HG02943 (cell line): Measurements from ENCODE around the gene TNIP3.
"Not testable (repeated sequence)": the region's sequence is repeated elsewhere in the genome, so short reads cannot be mapped to it uniquely, and the experiment has no call there.

Source experiments
- ATAC-seq: cut with Tn5 transposase; IDR thresholded peaks from one replicate; pipeline ENCODE4 v1.9.1; 2021; ENCODE audit warnings: mild to moderate bottlenecking, low read depth, moderate library complexity; ENCODE audit not compliant: unreplicated experiment

The TNIP3 gene, protein sequence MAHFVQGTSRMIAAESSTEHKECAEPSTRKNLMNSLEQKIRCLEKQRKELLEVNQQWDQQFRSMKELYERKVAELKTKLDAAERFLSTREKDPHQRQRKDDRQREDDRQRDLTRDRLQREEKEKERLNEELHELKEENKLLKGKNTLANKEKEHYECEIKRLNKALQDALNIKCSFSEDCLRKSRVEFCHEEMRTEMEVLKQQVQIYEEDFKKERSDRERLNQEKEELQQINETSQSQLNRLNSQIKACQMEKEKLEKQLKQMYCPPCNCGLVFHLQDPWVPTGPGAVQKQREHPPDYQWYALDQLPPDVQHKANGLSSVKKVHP

DNA sequence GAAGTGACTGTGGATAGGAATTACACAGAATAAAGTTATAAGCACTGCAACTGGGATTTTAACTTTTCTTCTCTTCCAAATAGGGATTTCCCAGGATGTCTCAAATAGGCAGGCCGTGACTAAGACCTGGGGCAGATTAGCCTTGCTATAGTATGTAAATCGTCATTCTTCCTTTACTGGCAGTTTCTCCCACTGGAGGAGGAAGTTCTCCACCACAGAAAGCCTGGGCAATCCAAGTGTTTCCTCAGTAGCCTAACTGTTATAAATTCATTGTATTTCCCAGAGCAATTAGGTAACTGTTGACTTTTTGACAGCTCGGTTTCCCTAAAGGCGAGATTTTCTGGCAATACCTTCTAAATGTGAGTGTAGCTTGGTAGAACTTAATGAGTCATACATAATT lies at the start of gene TNIP3:
Gene TNIP3 (minus strand): TSS at position 31 of the 400 bp plus-strand sequence. CDS start 196 bp downstream, outside the sequence.
- ATAC-seq, result no peak

DNA sequence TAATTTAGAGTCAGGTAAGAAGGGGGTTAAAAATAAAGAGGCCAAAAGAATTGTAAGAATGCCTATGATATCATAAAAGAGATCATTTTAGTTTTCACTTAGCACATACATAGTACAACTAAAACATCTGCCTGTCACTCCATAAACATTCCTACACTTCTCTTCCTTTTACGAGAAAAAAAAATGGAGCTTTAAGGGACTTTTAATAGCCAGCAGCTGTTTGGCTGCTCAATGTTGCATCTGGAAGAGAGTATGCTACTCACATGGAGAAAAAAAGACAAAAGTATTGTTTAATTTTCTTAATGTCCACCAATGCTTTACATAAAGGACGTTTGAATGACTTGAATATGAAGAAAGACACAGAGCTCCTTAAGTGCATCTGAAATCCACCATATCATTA lies 48.7 kb upstream of the TNIP3 start:
- ATAC-seq, result no peak

DNA sequence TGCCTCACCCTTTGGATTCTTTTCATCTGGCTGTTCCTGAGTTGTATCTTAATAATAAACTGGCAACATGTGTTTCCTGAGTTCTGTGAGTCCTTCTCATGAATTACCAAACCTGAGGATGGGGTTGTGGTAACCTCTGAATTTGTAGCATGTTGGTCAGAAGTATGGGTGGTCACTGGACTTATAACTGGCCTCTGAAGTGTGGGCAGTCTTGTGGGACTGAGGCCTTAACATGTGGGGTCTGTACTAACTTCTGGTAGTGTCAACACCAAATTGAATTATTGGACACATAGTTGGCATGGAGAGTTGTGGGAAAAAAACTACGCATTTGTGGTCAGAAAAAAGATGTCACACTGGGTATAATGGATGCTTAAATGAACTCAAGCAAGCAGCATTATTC lies 45.0 kb upstream of the TNIP3 start:
- no peak for ATAC-seq

DNA sequence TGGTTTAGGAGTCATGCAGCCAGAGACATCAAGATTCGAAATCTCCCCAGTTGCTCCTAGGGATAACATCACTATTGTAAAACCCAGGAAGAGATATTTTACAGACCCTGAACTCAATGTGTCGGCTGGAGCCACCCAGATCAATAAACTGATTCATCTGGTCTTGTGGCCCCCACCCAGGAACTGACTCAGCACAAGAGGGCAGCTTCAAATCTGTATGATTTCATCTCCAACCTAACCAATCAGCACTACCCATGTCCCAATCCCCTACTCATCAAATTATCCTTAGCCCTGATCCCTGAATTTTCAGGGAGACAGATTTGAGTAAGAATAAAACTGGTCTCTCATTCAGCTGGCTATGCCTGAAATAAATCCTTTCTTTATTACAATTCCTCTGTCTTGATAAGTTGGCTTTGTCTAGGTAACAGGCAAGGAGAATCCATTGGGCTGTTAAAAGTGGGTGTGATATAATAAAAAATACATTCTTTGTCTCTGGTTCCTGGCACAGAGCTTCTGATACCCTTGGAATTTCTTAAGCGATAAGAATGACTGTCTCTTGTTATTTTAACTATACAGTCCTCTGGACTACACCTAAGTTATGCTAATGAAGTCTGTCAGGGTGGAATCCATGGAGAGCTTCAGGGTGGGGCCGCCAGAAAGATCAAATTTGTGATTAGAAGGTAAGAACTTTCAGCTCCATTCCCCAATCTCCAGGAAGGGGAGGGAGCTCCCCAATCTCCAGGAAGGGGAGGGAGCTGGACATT lies 44.3 kb upstream of the TNIP3 start:
- no peak for ATAC-seq

DNA sequence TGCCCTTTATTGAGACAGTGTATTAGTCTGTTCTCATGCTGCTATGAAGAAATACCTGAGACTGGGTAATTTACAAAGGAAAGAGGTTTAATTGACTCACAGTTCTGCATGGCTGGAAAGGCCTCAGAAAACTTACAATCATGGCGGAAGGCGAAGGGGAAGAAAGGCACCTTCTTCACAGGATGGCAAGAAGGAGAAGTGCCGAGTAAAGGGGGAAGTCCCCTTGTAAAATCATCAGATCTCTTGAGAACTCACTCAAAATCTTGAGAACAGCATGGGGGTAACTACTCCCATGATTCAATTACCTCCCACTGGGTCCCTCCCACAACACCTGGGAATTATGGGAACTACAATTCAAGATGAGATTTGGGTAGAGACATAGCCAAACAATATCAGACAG lies 41.7 kb upstream of the TNIP3 start:
- ATAC-seq, result not testable (repeated sequence)

DNA sequence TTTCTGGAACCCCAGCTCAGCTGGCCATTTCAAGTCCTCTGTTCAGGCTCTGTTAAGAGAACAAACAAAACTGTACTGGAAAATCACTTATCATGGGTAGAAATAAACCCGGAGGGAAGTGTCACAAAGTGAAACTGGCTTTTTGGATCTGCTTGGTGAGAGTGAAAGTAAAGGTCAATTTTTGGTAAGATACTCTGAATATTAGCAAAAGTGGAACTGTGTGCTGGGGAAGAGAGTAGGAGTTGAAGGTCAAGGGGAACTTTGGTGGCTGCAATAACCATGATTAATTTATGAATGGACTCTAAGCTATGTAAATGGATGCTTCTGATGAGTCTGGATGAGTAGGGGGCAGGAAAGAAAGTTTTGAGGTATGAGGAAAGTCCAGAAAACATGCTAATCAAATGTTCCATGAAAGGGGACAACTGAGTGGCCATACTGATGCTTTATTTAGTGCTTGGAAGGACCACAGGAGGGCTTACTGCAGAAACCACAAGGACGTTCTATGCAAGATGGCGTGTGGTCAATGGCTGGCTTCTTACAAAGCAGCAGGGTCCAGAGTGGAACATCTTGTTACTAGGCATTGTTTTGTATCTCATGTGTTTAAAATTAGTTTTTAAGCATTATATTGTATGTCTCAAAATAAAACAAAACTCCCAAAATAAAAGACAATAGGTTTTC lies 36.8 kb upstream of the TNIP3 start:
- peak; percentile 72 for ATAC-seq

DNA sequence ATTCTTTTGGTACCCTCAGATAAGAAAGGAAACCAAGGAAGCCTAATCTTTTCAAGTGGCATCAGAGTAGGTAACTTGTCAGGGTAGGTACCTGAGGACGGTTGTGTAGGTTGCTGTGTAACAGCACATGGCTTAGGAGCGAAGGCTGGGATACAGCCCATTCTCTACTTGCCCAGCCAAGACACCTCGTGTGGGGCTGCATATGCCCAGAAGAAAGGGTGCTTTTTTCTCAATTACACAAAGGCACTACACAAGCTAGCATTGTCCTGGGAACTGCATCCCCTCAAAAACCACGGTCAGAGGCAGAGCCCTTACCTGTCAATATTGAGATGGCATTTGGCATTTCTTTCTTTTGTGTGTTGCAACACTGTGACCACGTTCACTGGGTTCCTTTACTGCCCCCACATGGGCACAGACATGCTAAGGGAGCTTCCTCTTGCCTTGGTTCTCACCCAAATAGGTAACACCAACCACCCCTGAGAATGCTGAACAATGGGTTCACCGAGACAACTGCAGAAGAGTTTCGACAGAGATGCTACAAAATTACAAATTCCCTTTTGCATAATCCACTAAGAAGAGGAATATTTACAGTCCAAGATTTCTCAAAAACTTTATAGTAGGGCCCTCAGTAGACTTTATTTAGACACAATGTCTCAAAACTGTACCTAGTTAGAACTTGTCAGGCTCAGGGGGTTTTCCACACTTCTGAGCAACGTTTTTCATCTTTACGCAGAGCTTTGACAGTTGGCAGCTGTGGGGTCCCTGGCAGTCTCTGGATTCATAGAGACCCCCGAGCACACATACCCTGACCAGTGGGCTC lies 35.8 kb upstream of the TNIP3 start:
- ATAC-seq, result peak; percentile 87

DNA sequence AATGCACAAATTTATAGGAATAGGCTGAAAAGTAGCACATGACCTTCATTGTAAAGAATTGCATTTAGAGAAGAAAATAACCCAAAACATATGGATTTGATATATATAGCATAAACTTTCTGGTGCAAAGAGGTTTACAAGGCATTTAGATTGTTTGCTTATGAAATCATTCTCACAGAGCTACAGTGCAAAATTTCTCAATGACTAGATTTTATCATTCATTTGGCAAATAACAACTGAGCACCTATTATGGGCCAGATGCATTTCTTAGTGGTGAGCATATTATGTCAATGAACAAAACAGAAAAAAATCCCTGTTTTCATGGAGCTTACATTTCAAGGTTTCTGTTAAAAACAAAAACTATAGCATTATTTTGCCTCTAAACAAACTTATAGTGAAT lies 34.1 kb upstream of the TNIP3 start:
- no peak for ATAC-seq

DNA sequence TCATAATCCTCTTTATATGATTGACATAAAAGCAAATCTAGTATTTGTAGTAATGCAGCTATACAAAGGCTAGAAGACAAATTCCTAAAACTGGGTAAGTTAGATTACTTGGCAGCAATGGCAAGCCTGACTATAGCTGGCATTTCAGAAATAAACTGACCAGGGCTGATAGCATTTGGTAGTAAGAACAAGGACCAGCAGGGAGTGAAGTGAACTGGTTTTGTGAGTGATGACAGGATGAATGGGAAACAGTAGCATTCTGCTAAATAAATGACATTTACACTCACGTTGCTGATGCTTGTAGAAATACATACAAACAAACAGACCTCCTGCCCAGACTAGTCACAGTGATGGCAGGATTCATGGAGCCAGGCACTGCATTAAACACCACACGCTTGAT lies 31.5 kb upstream of the TNIP3 start:
- ATAC-seq, result no peak

DNA sequence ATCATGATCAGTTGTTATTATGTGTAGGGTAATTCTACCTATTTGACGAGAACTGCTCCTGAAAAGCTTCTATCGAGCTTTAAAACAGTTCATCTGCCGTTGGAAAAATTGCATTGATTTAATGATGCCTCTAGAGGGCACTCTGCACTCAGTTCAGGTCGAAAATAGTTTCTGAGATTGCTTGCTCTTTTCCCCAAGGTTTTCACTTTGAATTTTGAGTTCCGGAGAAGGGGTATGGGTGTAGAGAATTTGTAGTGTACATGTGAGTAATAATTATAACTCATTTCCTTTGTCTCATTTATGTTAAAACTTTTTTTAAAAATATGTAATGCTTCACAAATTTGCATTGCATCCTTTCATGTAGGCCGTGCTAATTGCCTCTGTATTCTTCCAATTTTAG lies 28.4 kb upstream of the TNIP3 start:
- no peak for ATAC-seq

DNA sequence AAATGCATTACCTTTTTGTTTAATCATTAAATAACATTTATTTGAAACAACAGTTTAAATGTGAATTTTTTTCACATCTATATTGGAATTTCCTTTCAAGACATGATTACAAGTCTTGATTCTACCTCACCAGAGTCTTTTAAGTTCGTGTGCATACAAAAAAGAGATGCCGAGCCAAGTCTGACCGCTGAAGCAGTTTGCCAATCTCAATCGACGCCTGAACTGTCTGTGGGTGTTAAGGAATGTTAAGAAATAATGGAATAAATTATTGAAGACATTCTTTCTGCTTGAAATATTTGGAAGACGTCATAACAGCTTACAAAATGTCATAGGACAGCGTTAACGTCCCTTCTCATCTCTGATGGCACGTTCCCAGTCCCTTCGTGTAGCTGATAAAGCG lies 27.9 kb upstream of the TNIP3 start:
- no peak for ATAC-seq

DNA sequence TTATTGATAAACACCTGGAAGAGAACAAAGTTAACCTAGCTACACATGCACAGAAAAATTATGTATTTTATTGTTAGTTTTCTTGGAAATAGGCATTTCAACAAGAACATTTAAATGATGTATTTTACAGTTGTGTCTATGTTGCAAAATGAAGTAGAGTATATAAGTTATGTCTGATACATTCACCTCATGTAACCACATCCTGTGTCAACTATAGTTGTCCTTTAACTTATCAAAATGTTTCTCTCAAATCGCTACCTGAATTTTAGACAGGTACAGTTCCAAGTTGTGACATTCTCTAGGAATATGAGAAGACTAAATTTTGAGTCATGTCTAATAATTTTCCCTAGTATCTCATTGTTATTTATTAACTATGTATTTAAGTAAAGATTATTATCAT lies 27.2 kb upstream of the TNIP3 start:
- no peak for ATAC-seq

DNA sequence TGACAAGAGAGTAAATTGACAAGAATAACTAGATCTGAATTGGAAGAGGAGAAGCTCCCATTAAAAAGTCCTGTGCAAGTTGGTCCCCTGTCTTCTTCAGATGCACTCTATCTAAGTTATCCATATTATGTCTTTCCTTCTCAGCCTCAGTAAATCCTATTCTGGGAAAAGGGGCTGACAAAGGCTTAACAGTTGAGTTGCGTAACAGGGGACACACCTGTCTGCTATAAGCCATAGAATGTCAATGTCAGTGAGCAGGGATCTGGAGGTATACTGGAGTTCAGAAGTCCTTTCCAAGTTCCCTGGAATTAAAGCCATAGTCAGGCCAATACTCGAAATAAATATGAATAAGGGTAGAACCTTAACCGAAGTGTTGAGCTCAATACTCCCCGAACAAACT lies 26.3 kb upstream of the TNIP3 start:
- ATAC-seq, result no peak

DNA sequence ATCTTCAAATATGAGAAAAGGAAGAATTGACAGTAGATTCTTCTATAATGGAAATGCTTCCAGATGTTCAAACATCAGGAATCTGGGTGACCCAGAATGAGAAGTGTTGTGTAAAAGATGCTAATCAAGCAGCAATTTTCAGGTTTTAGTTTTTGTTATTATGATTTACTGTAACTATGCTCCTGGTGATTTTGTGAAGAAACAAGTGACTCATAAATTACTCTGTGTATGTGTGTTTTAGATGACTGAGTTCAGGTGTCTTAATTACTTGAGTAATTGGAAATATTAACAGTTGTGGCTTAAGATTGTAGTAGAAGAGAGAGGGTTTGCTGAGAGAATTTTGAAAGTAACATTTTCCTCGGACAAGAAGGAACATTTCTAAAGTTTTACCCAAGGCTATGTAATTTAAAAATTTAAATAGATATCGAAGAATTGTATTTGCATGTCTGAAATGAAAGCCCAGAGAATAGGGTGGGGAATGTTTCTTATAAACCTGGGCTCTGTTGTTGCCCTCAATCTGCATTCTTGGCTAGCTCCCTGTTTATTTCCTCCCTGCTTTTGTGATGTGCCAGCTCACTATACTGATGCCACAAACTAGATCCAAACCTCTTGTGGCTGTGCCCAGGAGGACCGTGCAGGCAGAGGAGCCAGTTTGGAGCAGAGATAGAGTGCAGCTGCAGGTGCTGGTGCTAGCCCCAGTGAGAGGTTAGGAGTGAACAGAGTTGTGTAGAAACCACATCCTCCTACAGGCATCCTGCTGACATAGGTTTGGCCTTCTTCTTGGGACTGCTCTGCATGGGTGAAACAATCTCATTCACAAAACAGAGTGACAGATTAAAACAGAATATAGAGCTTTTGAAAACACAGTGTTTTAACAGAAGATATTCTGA lies 25.4 kb upstream of the TNIP3 start:
- ATAC-seq, result peak; percentile 94

DNA sequence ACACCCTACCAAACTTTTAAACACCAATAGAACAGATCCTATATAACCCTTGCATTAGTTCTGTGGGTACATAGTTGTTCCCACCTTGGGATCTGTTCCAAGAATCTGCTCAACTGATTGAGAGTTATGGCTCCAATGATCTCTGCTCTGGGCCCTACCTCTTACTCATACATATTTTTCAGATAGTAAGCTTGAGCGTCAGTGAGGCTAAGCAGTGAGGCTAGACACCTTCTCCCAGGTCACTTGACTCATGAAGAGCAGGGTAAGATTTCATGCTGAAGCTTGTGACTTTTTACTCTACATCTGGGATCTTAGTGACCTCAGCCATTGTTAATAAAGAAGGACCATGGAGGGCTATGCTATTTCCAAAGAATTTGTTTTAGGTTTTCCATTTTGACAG lies 23.1 kb upstream of the TNIP3 start:
- ATAC-seq, result no peak

DNA sequence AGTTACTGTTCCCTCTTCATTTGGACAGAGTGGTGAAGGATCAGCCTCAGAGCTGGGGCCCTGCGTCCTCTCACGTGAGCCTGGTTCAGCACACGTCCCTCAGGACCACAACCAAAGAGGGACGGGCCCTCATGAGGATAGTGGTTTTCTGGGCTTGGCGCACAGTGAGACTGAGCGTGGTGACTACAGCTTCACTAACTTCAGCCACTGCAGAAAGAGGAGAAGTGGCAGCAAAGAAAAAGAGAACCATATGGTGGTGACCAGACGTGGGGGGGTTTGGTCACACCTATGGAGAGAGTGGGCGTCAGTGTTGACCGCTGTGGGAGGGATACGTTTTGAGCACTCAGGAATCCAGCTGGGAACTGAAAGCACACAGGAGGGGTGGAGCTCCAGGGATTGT lies 21.8 kb upstream of the TNIP3 start:
- no peak for ATAC-seq

DNA sequence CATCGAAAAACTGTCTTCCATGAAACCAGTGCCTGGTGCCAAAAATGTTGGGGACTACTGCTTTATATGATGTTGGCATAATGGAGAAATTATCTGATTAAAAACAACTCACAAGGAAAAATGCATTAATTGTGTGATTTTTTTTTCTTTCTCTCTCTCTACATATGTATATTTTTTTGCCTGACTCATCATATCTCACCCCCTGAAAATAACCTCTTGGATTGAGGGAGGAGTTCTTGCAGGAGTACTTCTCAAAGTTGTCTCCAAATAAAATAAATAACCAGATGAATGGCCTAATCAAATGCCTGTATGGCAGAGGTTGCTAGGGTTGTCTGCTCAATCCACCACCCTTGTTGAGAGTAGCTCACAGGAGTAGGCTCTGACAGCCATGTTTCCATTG lies 19.9 kb upstream of the TNIP3 start:
- ATAC-seq, result no peak

DNA sequence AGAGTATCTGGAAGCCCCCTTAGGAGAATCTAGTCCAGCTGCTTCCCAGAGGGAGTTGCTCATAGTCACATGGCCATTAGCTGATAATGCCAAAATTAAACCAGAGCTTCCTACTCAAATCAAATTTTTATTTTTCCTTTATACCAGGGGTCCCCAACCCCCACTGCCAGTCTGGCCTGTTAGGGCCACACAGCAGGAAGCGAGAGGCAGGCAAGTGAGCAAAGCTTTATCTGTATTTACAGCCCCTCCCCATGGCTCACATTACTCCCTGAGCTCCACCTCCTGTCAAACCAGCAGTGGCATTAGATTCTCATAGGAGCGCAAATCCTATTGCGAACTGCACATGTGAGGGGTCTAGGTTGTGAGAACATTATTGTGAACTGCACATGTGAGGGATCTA lies 19.2 kb upstream of the TNIP3 start:
- no peak for ATAC-seq

DNA sequence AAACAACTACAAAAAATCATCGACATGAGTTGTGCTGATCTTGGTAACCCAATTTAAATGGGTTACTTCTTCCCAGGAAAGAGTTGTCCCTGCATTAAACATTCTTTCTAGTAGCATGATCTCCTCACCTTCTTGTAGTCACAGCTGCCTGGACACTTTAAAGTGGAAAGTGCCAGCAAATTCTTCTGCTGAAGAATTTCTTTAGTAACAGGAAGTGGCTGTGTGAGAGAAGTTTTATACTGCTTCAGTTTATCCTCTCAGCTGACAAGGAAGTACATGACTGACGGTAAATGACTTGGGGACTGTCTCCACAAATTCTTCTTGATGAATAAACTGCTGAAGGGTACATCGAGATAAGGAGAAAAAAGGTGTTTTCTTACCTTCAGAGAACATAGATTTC lies 18.2 kb upstream of the TNIP3 start:
- no peak for ATAC-seq

DNA sequence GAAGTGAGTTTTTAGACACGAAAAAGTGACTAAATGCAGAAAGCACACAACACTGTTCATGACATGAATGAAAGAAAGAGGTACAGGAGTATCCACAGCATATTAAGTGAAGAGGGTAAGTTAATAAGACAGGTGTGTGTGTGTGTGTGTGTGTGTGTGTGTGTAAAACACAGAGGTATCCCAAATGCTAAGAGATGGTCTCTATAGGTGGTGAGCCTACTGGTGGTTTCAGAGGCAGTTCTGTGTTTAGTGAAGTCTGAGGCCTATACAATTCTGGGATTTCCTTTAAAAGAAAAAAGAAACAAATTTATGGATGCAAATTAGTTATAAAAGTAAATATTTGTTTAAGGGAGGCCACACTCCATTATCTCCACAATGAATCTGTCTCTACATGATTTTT lies 17.4 kb upstream of the TNIP3 start:
- ATAC-seq, result no peak
